Measurements from ENCODE around the gene PPP1R11. TPM values are rescaled to one million over a fixed set of nuclear protein-coding genes. Genes with fewer than 3 reads are reported as not detected.

PPP1R11 gene
- total RNA-seq, 4 donors from 2014 or later = 7.9 to 47.9 (median 23.3) TPM

DNA sequence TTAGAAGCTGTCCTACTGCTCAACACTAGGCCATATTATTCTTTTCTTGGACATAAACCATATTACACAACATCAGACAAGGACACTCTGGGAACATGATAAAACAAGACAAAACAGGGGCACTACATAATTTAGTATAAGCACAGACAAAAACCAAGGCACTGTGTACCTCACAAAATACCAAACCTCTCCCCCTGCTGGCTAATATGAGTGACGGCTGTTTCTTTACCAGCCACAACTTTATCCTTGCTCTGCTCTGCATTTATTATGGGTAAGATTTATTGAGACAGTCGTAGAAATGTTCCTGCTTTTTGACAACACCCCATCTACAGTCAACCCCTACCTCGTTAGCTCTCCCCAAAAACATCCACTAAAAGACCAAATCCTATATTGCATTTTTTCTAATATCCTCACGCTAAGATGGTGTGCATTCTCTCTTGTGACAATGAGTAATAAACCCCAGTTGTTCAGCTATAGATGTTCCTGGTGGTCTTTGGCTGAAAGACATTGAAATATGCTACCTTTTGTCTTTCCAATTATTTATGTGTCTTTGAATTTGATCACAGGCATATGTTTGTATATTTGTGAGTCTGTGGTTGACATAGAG is 29.7 kb upstream of the PPP1R11 start:
- intact Hi-C loops (cut with DNase I; ENCODE audit: low total_unique reads) = no loop called here
- no peak for DNase-seq
- Histone ChIP-seq H3K9me3 (no peaks in the 10 kb centered on the region), H3K4me3 (no peak overlapping the region), H3K27me3 (no peaks in the 10 kb centered on the region), H3K27ac (no peak overlapping the region), H3K36me3 (no peaks in the 10 kb centered on the region), H3K4me1 (no peaks in the 10 kb centered on the region)
- TF ChIP-seq POLR2A (IDR thresholded peaks at IDR 0.05) = no peak
- TF ChIP-seq, protein P1, sequence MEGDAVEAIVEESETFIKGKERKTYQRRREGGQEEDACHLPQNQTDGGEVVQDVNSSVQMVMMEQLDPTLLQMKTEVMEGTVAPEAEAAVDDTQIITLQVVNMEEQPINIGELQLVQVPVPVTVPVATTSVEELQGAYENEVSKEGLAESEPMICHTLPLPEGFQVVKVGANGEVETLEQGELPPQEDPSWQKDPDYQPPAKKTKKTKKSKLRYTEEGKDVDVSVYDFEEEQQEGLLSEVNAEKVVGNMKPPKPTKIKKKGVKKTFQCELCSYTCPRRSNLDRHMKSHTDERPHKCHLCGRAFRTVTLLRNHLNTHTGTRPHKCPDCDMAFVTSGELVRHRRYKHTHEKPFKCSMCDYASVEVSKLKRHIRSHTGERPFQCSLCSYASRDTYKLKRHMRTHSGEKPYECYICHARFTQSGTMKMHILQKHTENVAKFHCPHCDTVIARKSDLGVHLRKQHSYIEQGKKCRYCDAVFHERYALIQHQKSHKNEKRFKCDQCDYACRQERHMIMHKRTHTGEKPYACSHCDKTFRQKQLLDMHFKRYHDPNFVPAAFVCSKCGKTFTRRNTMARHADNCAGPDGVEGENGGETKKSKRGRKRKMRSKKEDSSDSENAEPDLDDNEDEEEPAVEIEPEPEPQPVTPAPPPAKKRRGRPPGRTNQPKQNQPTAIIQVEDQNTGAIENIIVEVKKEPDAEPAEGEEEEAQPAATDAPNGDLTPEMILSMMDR (IDR thresholded peaks at IDR 0.05) = no peak

DNA sequence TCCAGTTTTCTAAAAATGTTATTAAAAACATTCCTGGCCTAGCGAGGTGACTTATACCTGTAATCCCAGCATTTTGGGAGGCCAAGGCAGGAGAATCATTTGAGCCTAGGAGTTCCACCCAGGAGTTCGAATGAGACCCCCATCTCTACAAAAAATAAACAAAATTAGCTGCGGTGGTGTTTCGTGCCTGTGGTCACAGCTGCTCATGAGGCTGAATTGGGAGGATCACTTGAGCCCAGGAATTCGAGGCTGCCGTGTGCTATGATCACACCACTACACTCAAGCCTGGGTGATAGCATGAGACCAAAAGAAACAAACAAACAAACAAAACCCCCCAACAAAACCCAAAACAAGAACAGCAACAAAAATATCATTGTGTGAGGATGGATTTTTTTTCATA is 25.8 kb upstream of the PPP1R11 start:
- no peak for DNase-seq

DNA sequence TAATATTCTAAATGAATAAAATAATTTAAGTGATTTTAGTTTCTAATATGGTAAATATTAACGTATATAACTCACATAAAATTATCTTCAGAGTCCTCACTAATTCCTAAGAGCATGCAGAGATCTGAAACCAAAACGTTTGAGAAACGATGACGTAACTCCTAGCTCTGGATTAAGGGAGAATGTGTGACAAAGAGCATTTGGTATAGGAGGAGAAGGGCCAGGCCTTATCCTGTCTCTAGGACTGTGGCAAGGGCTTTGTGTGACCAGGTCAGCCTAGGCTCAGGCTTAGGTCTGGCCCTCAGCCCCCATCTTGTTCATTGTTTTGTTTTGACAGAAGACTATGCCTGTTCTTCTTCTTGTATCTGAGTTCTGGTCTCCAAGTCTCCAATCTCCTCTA is 25.2 kb upstream of the PPP1R11 start:
- Histone ChIP-seq H3K27me3 (no peaks in the 10 kb centered on the region), H3K9me3 (no peaks in the 10 kb centered on the region), H3K4me1 (no peaks in the 10 kb centered on the region), H3K36me3 (no peaks in the 10 kb centered on the region), H3K27ac (no peak overlapping the region), H3K4me3 (no peak overlapping the region)
- TF ChIP-seq, protein P1 (IDR thresholded peaks at IDR 0.05) = no peak
- no peak for TF ChIP-seq POLR2A (IDR thresholded peaks at IDR 0.05)
- DNase-seq = no peak
- intact Hi-C loops (cut with DNase I; ENCODE audit: low total_unique reads) = no loop called here

More for the DNA sequence above, 25.8 kb upstream of the PPP1R11 start:
- no peak overlapping the region for H3K4me3 ChIP-seq
- no peaks in the 10 kb centered on the region for H3K36me3 ChIP-seq
- no peaks in the 10 kb centered on the region for H3K27me3 ChIP-seq
- H3K4me1 ChIP-seq = no peaks in the 10 kb centered on the region
- H3K9me3 ChIP-seq = no peaks in the 10 kb centered on the region
- intact Hi-C loops (cut with DNase I; ENCODE audit: low total_unique reads) = no loop called here
- no peak overlapping the region for H3K27ac ChIP-seq
- TF ChIP-seq POLR2A (IDR thresholded peaks at IDR 0.05) = no peak
- TF ChIP-seq, protein P1 (IDR thresholded peaks at IDR 0.05) = no peak

DNA sequence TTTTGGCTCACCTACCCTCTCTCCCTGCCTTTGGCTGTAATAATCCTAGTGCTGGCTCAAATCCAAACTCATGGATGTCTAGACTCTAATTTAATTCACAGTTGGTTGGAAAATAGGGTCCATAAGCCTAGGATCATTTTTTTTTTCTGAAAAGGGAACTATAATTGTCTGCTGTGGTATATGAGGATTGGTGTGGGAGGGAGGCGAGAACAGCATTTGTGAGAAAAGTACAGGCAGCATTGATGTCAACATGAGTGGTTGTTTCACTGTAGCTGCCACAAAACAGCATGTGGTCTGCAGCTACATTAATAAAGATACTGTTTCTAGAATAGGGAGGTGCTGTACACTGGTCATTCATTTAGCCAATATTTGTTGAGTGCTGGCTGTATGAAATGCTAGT is 24.5 kb upstream of the PPP1R11 start:
- no peak for DNase-seq
- no peaks in the 10 kb centered on the region for H3K27me3 ChIP-seq
- H3K9me3 ChIP-seq = no peaks in the 10 kb centered on the region
- H3K27ac ChIP-seq = no peak overlapping the region
- no peak overlapping the region for H3K4me3 ChIP-seq
- intact Hi-C loops (cut with DNase I; ENCODE audit: low total_unique reads) = no loop called here
- H3K36me3 ChIP-seq = no peaks in the 10 kb centered on the region
- no peaks in the 10 kb centered on the region for H3K4me1 ChIP-seq
- no peak for TF ChIP-seq POLR2A (IDR thresholded peaks at IDR 0.05)
- TF ChIP-seq, protein P1 (IDR thresholded peaks at IDR 0.05) = no peak

DNA sequence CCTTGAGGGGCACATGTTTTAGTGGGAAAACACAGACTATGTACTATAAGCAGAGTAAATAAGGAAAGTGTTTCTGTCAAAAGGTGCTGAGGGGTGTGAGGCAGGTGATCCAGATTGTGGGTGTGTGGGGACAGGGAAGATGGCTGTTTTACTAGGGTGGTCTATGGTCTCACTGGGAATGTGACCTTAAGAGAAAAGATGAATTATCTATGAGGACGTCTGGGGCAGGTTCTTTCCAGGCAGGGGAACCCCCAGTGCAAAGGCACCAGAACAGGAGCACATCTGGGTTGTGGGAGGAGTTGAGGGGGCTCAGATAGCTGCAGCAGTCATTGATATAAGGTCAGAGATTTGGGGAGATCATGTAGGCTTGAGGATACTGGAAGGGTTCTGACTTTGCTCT is 24.1 kb upstream of the PPP1R11 start:
- no peak for DNase-seq
- TF ChIP-seq POLR2A (IDR thresholded peaks at IDR 0.05) = no peak
- Histone ChIP-seq H3K27ac (no peak overlapping the region), H3K36me3 (no peaks in the 10 kb centered on the region), H3K27me3 (no peaks in the 10 kb centered on the region), H3K4me1 (no peaks in the 10 kb centered on the region), H3K4me3 (no peak overlapping the region), H3K9me3 (no peaks in the 10 kb centered on the region)
- intact Hi-C loops (cut with DNase I; ENCODE audit: low total_unique reads) = no loop called here

DNA sequence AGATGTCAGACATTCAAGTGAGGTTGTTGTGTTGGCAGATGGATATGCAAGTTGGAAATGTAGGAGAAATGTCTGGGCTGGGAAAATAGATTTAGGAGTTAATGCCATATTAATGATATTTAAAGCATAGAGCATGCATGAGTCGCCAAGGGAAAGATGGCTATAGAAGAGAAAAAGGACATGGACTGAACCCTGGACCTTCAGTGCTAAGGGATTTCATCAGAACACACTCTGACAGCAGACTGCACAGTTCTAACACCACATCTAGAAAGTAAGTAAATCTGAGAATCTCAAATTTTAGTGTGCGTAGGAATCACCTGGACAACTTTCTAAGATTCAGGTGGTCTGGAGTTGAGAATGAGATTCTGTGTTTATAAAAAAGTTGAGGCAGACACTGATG is 23.3 kb upstream of the PPP1R11 start:
- TF ChIP-seq POLR2A (IDR thresholded peaks at IDR 0.05) = no peak
- TF ChIP-seq, protein P1 (IDR thresholded peaks at IDR 0.05) = no peak
- DNase-seq = no peak
- no peaks in the 10 kb centered on the region for H3K4me1 ChIP-seq
- no peaks in the 10 kb centered on the region for H3K36me3 ChIP-seq
- no peak overlapping the region for H3K27ac ChIP-seq
- H3K27me3 ChIP-seq = no peaks in the 10 kb centered on the region
- no peaks in the 10 kb centered on the region for H3K9me3 ChIP-seq
- no peak overlapping the region for H3K4me3 ChIP-seq
- intact Hi-C loops (cut with DNase I; ENCODE audit: low total_unique reads) = no loop called here
